ENCODE results near the gene PRF1. TPM values are rescaled to one million over a fixed set of nuclear protein-coding genes. Genes with fewer than 3 reads are reported as not detected.

PRF1 gene
- total and polyA plus RNA-seq, 2 experiments from 2014 or later: not detected

- Histone ChIP-seq H3K4me1 (ENCODE audit: insufficient read depth) (no peaks in the 10 kb centered on the region), H4K20me1 (ENCODE audit: insufficient read depth, poor library complexity, severe bottlenecking) (no peaks in the 10 kb centered on the region), H2AFZ (no peak overlapping the region), H3K9me3 (ENCODE audit: low read depth) (no peaks in the 10 kb centered on the region), H3K79me2 (no peaks in the 10 kb centered on the region), H3K4me2 (no peak overlapping the region), H3K27me3 (no peaks in the 10 kb centered on the region), H3K27ac (no peak overlapping the region), H3K9me2 (replicated peaks; ENCODE audit: insufficient read depth) (no peaks in the 10 kb centered on the region), H3K4me3 (no peak overlapping the region), H3K36me3 (replicated peaks; ENCODE audit: insufficient read depth, low read depth) (no peaks in the 10 kb centered on the region)
- 89% methylated on average over 4 of the region's 5 CpGs for WGBS (ENCODE audit: low lambda C conversion rate, missing lambda C conversion rate)
- no peak for DNase-seq (ENCODE audit: low spot score)
- TF ChIP-seq EZH2phosphoT487 (IDR thresholded peaks at IDR 0.05; ENCODE audit: low read depth, severe bottlenecking, unreplicated experiment): no peak
- TF ChIP-seq CTCF (IDR thresholded peaks at IDR 0.05; ENCODE audit: poor library complexity): no peak
- no peak for TF ChIP-seq EZH2 (IDR thresholded peaks at IDR 0.05; ENCODE audit: borderline replicate concordance)
Observed at GRCh38 chr10:70601746-70602145, 795 bp downstream of the PRF1 start.

DNA sequence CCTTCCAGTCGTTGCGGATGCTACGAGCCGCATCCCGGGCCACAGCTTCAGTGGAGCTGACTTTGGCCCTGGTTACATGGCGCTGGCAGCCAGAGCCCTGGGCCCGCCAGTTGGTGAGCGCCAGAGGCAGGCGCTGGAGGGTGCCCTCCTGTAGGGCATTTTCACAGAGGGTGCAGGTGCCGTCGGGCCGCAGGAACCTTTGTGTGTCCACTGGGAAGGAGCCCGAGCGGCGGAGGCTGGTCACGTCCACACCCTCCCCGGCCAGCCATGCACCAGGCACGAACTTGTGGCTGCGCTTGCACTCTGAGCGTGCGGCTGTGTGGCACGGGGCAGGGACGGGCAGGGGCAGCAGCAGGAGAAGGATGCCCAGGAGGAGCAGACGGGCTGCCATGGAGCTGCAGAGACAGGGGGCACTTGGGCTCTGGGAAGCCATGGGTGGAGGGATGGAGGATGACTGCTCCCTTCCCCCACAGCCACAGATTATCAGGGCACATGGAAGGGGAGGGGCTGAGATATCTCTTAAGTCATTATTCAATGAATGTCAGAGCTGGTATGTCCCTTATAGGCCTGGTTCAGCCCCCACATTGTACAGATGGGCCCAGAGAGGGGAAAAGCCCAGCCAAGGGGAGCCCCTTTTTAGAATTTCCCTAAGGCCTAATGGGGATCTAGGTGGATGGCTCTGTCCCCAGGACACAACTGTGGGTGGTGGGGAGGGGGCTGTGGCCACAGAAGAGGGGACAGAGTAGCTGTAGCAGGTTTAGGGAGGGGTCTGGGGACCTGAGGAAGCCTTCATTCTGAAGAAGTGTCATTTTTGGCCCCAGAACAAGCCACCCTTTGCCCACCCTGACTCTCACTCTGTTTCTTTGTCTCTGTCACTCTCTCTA, 1.8 kb downstream of the PRF1 start:
- Histone ChIP-seq H4K20me1 (ENCODE audit: insufficient read depth, poor library complexity, severe bottlenecking) (no peaks in the 10 kb centered on the region), H3K27me3 (no peaks in the 10 kb centered on the region), H3K4me3 (no peak overlapping the region), H3K4me2 (no peak overlapping the region), H3K27ac (no peak overlapping the region), H2AFZ (no peak overlapping the region), H3K9me3 (ENCODE audit: low read depth) (no peaks in the 10 kb centered on the region), H3K79me2 (no peaks in the 10 kb centered on the region), H3K9me2 (replicated peaks; ENCODE audit: insufficient read depth) (no peaks in the 10 kb centered on the region), H3K4me1 (ENCODE audit: insufficient read depth) (no peaks in the 10 kb centered on the region), H3K36me3 (replicated peaks; ENCODE audit: insufficient read depth, low read depth) (no peaks in the 10 kb centered on the region)
- WGBS (ENCODE audit: low lambda C conversion rate, missing lambda C conversion rate): 97% methylated on average over 24 of the region's 24 CpGs
- no peak for DNase-seq (ENCODE audit: low spot score)
- TF ChIP-seq EZH2phosphoT487 (IDR thresholded peaks at IDR 0.05; ENCODE audit: low read depth, severe bottlenecking, unreplicated experiment) (no peak), CTCF (IDR thresholded peaks at IDR 0.05; ENCODE audit: poor library complexity) (no peak), EZH2 (IDR thresholded peaks at IDR 0.05; ENCODE audit: borderline replicate concordance) (no peak)

DNA sequence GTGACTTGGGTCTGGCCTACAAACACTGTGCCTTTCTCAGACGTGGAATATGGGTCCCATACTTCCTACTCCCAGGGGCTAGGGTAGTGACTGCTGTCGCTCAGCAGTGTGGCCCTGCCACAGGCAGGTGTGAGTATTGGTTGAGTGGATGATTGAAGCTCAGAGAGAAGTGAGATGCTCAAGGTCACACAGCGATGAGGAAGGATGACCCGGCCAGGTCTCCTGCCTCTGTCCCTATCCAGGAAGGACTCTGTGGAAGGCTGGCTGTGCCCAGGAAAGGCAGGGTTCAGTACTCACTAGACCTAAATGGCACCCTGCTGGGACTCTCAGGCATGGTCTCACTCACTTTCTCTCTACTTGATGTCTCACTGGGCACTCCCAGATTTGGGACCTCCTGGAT, 2.8 kb downstream of the PRF1 start:
- Histone ChIP-seq H3K27me3 (no peaks in the 10 kb centered on the region), H3K79me2 (no peaks in the 10 kb centered on the region), H3K9me2 (replicated peaks; ENCODE audit: insufficient read depth) (no peaks in the 10 kb centered on the region), H3K4me1 (ENCODE audit: insufficient read depth) (peaks cover 4% of the 10 kb centered on the region), H2AFZ (no peak overlapping the region), H3K27ac (no peak overlapping the region), H3K9me3 (ENCODE audit: low read depth) (no peaks in the 10 kb centered on the region), H3K4me3 (no peak overlapping the region), H3K36me3 (replicated peaks; ENCODE audit: insufficient read depth, low read depth) (no peaks in the 10 kb centered on the region), H4K20me1 (ENCODE audit: insufficient read depth, poor library complexity, severe bottlenecking) (no peaks in the 10 kb centered on the region), H3K4me2 (no peak overlapping the region)
- DNase-seq (ENCODE audit: low spot score): no peak
- WGBS (ENCODE audit: low lambda C conversion rate, missing lambda C conversion rate): 98% methylated on average over 4 of the region's 4 CpGs
- no peak for TF ChIP-seq EZH2 (IDR thresholded peaks at IDR 0.05; ENCODE audit: borderline replicate concordance)

DNA sequence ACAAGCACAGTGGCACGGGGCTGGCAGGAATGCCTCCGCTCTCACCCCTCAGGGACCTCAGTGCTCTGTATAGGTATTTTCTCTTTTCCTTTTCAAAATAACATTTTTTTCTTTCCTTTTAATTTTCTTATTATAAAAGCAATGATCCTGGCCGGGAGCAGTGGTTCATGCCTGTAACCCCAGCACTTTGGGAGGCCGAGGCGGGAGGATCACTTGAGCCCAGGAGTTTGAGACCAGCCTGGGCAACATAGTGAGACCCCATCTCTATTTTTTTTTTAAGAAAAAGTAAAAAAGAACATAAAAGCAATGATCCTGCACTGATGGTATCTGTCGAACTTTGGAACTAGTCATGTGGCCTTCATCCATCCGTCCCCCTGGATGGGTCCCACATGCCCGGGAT, 3.2 kb downstream of the PRF1 start:
- Histone ChIP-seq H2AFZ (no peak overlapping the region), H3K79me2 (no peaks in the 10 kb centered on the region), H3K36me3 (replicated peaks; ENCODE audit: insufficient read depth, low read depth) (no peaks in the 10 kb centered on the region), H3K9me2 (replicated peaks; ENCODE audit: insufficient read depth) (no peaks in the 10 kb centered on the region), H3K27me3 (no peaks in the 10 kb centered on the region), H3K27ac (no peak overlapping the region), H3K4me3 (no peak overlapping the region), H3K4me2 (no peak overlapping the region), H4K20me1 (ENCODE audit: insufficient read depth, poor library complexity, severe bottlenecking) (no peaks in the 10 kb centered on the region), H3K9me3 (ENCODE audit: low read depth) (no peaks in the 10 kb centered on the region), H3K4me1 (ENCODE audit: insufficient read depth) (peaks cover 4% of the 10 kb centered on the region)
- DNase-seq (ENCODE audit: low spot score): no peak
- WGBS (ENCODE audit: low lambda C conversion rate, missing lambda C conversion rate): 91% methylated on average over 8 of the region's 8 CpGs
- TF ChIP-seq EZH2 (IDR thresholded peaks at IDR 0.05; ENCODE audit: borderline replicate concordance) (no peak), CTCF (IDR thresholded peaks at IDR 0.05; ENCODE audit: poor library complexity) (no peak)

Measured in hepatocyte (in vitro differentiated cells).